Esophagus squamous epithelium (tissue), 5 donors: ENCODE measurements around the gene ALPP. TPM values are rescaled to one million over a fixed set of nuclear protein-coding genes. Genes with fewer than 3 reads are reported as not detected.

Source experiments
- DNase-seq: peaks from one replicate; lab custom pipeline; 2025; lab: John Stamatoyannopoulos, UW
- H3K27ac ChIP-seq, 4 donors: fragments of 200-600 bp; sonication (generic); one replicate each; pipeline ENCODE4 v1.5.1; 2016 to 2019; ENCODE audit warnings: mild to moderate bottlenecking in 1 of 4
- H3K27me3 ChIP-seq, 4 donors: fragments of 200-600 bp; sonication (generic); 1 replicate in 3 of 4; 2 replicates in 1 of 4; pipeline versions ENCODE4 v1.5.1 to v1.6.0; 2017 to 2021; ENCODE audit warnings: antibody characterized with exemption in 1 of 4
- H3K36me3 ChIP-seq, 3 donors: fragments of 200-600 bp; sonication (generic); one replicate each; pipeline ENCODE4 v1.5.1; 2016 to 2019
- H3K4me1 ChIP-seq, 3 donors: fragments of 200-600 bp; sonication (generic); one replicate each; pipeline ENCODE4 v1.5.1; 2017 to 2019
- H3K4me3 ChIP-seq, 4 donors: fragments of 200-600 bp; sonication (generic); 1 replicate in 3 of 4; 2 replicates in 1 of 4; pipeline ENCODE4 v1.5.1; 2016 to 2019; ENCODE audit warnings: mild to moderate bottlenecking in 2 of 4, moderate library complexity in 1 of 4
- H3K9me3 ChIP-seq, 3 donors: fragments of 200-600 bp; sonication (generic); one replicate each; pipeline ENCODE4 v1.5.1; 2016 to 2019
- POLR2A ChIP-seq, 4 donors: fragments of 450-650 bp; IDR thresholded peaks; one replicate each; pipeline ENCODE4 v1.6.1; 2017; ENCODE audit warnings: antibody characterized with exemption in 4 of 4, mild to moderate bottlenecking in 4 of 4, moderate library complexity in 3 of 4
- WGBS, 2 donors: methylation state at CpG; one replicate each; pipeline ENCODE4 v1.1.5; 2018; 5-methylcytosine and 5-hydroxymethylcytosine counted together
- intact Hi-C: fragments of 100-400 bp; cut with DNase I; formaldehyde crosslinking; loops from one replicate; pipeline ENCODE4 v1.15.0; 2022
- total RNA-seq, 4 donors: library from RNA; depleted of rRNA; stranded (reverse); fragments of >200 nt; gene quantifications; one replicate each; pipeline ENCODE4 v1.1.0, GENCODE V29; 2016
- TF ChIP-seq, protein P1 (sequence below), 6 experiments: fragments of 450-650 bp in 4 of 6; fragments of 200-600 bp in 2 of 6; sonication (generic) in 2 of 6; IDR thresholded peaks; one replicate each; pipeline ENCODE4 v1.5.1; 2016 to 2019; ENCODE audit warnings: antibody characterized with exemption in 6 of 6, mild to moderate bottlenecking in 4 of 6, moderate library complexity in 4 of 6
- donor health status: DM: yes; HTN: yes; CAD: no.

Gene ALPP
- total RNA-seq, 4 donors from 2014 or later: not detected

DNA sequence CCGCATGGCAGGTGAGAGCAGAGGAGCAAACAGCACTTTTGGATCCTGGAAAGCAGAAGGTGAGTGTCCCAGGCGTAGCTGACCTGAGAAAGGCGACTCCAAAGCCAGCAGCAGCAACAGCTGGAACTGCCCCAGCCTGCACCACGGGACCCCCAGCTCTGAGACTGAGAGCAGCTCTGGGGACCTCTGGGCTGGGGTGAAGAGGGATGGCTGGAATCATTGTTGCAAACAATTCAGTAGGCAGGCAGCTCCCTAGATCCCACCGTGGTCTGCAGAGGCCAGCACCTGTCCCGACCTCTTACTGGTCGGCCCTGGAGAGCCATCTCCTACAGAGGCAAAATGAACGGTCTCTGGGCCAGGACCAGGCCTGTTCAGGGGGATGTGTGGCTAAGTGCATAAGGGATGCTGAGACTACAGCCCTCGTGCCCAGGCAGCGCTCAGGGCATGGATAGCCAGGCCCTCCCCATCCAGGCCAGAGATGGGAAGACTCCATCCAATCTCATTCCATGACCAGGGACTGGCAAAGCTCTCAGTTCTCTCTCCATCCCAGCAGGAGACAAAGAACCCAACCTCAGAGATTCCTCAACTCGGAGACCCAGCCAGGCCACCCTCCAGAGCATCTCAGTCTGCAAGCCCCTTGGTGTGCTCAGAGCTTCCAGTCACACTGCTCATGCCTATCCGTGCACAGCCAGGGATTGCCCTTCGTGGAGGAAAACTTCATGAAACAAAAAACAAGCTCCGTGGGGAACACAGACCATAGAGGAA, 38.2 kb upstream of the ALPP start:
- Histone ChIP-seq H3K9me3 (no peaks in the 10 kb centered on the region), H3K27me3 (no peaks in the 10 kb centered on the region), H3K4me1 (no peaks in the 10 kb centered on the region), H3K27ac (no peak overlapping the region), H3K36me3 (peaks cover 0 to 22% (median 14%) of the 10 kb centered on the region in 3 donors), H3K4me3 (no peak overlapping the region)
- no peak for DNase-seq
- intact Hi-C loops: no loop called here
- 80 to 83% methylated on average over 3 to 6 of the region's 14 CpGs for WGBS, 2 donors
- TF ChIP-seq, protein P1, sequence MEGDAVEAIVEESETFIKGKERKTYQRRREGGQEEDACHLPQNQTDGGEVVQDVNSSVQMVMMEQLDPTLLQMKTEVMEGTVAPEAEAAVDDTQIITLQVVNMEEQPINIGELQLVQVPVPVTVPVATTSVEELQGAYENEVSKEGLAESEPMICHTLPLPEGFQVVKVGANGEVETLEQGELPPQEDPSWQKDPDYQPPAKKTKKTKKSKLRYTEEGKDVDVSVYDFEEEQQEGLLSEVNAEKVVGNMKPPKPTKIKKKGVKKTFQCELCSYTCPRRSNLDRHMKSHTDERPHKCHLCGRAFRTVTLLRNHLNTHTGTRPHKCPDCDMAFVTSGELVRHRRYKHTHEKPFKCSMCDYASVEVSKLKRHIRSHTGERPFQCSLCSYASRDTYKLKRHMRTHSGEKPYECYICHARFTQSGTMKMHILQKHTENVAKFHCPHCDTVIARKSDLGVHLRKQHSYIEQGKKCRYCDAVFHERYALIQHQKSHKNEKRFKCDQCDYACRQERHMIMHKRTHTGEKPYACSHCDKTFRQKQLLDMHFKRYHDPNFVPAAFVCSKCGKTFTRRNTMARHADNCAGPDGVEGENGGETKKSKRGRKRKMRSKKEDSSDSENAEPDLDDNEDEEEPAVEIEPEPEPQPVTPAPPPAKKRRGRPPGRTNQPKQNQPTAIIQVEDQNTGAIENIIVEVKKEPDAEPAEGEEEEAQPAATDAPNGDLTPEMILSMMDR (IDR thresholded peaks at IDR 0.05): no peak
- no peak for TF ChIP-seq POLR2A (IDR thresholded peaks at IDR 0.05)

DNA sequence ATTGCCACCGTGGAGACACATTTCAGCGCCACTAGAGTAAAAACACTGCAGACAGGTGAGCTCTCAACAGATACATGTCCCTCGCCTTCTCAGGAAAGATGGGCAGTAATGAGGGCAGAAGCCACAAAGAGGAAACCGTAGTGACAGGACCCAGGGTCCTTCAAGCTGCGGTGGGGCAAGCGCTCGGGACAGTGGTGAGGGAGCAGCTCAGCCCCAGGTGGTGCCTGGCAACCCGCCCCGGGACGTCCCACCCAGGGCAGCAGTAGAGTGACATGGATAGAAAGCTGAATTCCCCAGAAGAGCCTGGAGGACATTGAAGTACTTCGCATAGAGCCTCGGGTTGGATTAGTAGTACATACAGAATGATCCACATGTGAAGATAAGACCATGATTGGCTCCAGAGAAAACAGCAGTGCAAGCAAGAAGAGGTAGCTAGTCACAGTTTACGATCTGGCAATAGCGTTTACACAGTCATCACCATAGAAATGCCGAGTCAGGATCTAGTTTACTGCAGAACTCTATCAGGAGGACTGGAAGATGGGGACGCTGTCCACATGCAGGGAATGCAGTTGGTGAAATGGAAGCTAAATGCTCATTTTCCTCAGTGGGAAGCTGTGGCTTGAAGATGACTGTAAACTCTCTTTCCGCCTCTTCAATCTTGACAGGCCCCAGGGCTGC, 37.4 kb upstream of the ALPP start:
- Histone ChIP-seq H3K27me3 (no peaks in the 10 kb centered on the region), H3K4me3 (no peak overlapping the region), H3K9me3 (no peaks in the 10 kb centered on the region), H3K4me1 (no peaks in the 10 kb centered on the region), H3K36me3 (peaks cover 0 to 13% (median 6%) of the 10 kb centered on the region in 3 donors), H3K27ac (no peak overlapping the region)
- 87 to 90% methylated on average over 14 to 17 of the region's 17 CpGs for WGBS, 2 donors
- TF ChIP-seq, protein P1 (IDR thresholded peaks at IDR 0.05): no peak
- no peak for TF ChIP-seq POLR2A (IDR thresholded peaks at IDR 0.05)
- intact Hi-C loops: no loop called here
- DNase-seq: no peak

DNA sequence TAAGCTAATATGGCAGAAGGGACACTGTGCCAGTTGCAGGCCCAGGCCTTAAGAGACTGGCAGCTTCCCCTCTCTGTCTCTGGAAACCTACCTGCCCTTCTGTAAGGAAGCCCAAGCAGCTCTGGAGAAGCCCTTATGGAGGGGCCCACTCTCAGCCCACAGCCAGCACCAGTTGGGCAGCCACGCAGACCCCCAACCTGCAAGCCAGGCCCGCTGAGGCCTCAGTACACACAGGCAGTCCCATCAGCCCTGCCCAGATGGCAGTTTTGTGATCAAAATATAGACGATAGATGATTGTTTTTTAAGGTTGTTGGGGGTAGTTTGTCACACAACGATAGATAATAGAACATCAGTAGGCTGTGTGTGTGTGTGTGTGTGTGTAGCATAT, 36.8 kb upstream of the ALPP start:
- DNase-seq: no peak
- no peak overlapping the region for H3K4me3 ChIP-seq
- intact Hi-C loops: no loop called here
- H3K27me3 ChIP-seq: no peaks in the 10 kb centered on the region
- WGBS, 2 donors: 79 to 95% methylated on average over 2 to 4 of the region's 4 CpGs
- H3K27ac ChIP-seq: no peak overlapping the region
- no peaks in the 10 kb centered on the region for H3K4me1 ChIP-seq
- TF ChIP-seq, protein P1 (IDR thresholded peaks at IDR 0.05): no peak
- no peak for TF ChIP-seq POLR2A (IDR thresholded peaks at IDR 0.05)
- H3K36me3 ChIP-seq: peaks cover 0 to 8% (median under 1%) of the 10 kb centered on the region in 3 donors
- no peaks in the 10 kb centered on the region for H3K9me3 ChIP-seq

DNA sequence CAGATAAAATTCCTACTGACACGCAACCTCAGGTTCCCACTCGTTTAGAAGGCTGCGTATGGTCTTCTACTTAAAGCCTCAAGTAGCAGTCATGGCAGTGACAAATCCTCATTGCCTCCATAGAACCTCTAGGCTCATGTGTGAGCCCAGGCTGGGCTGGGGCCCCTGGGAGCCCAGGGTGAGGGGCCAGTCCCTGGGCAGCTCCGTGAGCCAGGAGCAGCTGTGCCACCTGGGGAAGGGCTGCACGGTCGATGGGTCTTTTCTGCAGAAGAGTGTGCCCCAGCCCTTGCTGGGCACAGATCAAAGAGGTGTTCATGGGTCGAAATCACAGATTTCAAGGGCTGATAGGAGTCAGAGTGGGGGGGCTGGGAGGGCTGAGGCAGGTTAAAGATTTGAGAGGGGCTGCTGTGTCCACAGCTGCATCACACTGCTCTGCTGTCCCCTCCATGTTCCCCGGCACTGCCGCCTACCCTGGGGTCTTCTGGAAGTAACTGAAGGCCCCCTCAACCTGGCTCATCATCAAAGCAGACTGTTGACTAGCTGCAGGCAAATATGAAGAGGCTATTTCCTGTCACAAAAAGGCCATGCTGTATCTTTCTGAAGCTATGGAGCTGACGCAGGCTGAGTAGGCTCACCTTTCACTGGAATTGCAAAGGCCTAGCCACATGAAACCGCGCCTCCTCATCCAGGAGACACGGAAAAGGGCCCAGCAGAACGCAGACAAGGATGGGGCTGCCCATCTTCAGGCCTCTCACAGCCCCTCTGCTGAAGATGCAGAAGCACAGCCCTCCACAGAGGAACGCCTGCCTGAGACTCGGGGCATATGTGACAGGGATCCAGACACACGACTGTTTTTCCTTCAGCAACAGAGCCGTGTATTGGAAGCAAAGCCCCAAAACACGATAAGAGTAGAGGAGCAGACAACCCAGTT, 35.7 kb upstream of the ALPP start:
- WGBS, 2 donors: 72 to 86% methylated on average over 10 to 12 of the region's 19 CpGs
- no peak for DNase-seq
- H3K27ac ChIP-seq: no peak overlapping the region

More for the DNA sequence above, 35.7 kb upstream of the ALPP start:
- no peaks in the 10 kb centered on the region for H3K9me3 ChIP-seq
- H3K27me3 ChIP-seq: no peaks in the 10 kb centered on the region
- intact Hi-C loops: no loop called here
- H3K36me3 ChIP-seq: no peaks in the 10 kb centered on the region
- no peak overlapping the region for H3K4me3 ChIP-seq
- no peaks in the 10 kb centered on the region for H3K4me1 ChIP-seq
- TF ChIP-seq, protein P1 (IDR thresholded peaks at IDR 0.05): no peak
